Skin of body (tissue), 2 donors: ENCODE measurements around the gene SGMS1. TPM values are rescaled to one million over a fixed set of nuclear protein-coding genes. Genes with fewer than 3 reads are reported as not detected.
"Not testable (repeated sequence)": the region's sequence is repeated elsewhere in the genome, so short reads cannot be mapped to it uniquely, and the experiment has no call there.

Experiments
- DNase-seq: peaks from one replicate; lab custom pipeline; 2025; lab: John Stamatoyannopoulos, UW
- total RNA-seq: library from RNA; depleted of rRNA; stranded (reverse); fragments of >200 nt; gene quantifications from one replicate; pipeline ENCODE4 v1.2.3, GENCODE V29; 2014

Gene SGMS1
- total RNA-seq, 1 donor from 2014 or later: 102 TPM

GRCh38 chr10:50560370-50560769 is 63.4 kb downstream of the SGMS1 start:
- DNase-seq: no peak

DNA sequence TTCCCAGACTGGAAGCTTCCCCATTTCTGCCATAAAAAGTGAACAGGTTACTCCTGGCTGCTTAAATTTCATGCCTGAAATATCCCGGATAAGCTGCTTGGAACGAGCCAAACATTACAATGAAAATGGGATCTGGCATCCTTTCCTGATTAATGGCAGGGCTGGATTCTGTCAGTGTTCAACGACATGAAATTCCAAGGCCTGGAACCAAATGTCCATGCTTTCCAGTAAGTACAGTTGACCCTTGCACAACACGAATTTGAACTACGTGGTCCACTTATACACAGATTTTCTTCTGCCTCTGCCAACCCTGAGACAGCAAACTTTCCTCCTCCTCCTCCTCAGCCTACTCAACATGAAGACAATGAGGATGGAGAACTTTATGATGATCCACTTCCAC is 65.4 kb downstream of the SGMS1 start:
- no peak for DNase-seq

- no peak for DNase-seq
These were observed 66.5 kb downstream of the SGMS1 start for GRCh38 chr10:50557130-50557682.

GRCh38 chr10:50556237-50557120 is 67.3 kb downstream of the SGMS1 start:
- DNase-seq: no peak

DNA sequence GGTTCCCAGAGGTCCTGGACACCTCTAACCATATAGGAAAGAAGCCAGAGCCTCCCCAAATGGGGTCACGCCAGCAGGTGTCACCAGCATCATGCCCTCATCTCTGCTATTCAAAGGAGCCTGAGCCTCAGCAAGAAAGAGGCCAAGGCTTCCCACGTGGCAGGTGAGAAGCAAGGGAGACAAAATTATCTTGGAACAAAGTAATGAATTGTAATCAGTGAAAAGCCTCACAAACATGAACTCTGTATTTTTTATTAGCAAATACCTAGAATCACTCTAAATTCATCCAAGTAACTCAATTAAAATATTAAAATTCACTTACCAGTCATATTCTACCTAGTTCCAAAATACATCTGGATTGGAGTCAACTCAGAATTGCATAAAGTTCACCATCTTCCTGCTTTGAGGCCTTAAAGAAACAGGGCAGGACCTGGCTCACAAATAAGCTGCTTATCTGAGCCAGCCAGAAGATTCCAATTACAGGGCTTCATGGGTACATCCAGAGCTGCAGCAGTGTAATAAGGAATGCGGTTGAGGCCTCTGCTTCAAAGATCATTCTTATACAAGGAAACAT is 68.7 kb downstream of the SGMS1 start:
- DNase-seq: no peak

- no peak for DNase-seq
These were observed 69.3 kb downstream of the SGMS1 start for GRCh38 chr10:50554376-50554994.

- no peak for DNase-seq
These were observed 70.8 kb downstream of the SGMS1 start for GRCh38 chr10:50552771-50553535.

- no peak for DNase-seq
These were observed 71.4 kb downstream of the SGMS1 start for GRCh38 chr10:50552308-50552707.

DNA sequence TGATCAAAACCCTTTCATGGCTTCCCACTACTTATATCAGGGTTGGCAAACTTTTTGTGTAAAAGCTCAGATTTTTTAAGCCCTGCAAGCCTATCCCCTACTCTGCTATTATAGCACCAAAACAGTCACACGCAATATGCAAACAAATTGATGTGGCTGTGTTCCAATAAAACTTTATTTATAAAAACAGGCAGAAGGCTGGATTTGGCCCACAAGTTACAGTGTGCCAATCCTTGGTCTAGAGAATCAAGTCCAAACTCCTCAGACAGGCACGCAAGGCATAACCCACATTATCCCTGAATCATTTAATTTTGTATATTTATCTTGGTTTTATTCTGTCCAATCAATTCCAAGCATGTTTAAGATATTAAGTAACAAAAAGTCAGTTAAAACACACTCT is 71.9 kb downstream of the SGMS1 start:
- DNase-seq: no peak

- no peak for DNase-seq
These were observed 73.4 kb downstream of the SGMS1 start for GRCh38 chr10:50550291-50550839.

DNA sequence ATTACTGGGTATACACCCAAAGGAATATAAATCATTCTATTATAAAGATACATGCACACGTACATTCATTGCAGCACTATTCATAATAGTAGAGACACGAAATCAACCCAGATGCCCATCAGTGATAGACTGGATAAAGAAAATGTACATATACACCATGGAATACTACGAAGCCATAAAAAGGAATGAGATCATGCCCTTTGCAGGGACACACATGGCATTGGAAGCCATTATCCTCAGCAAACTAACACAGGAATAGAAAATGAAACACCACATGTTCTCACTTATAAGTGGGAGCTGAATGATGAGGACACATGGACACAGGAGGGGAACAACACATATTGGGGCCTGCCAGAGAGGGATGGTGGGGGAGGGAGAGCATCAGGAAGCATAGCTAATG is 74.6 kb downstream of the SGMS1 start:
- not testable (repeated sequence) for DNase-seq

GRCh38 chr10:50548481-50548880 is 75.3 kb downstream of the SGMS1 start:
- DNase-seq: not testable (repeated sequence)

- DNase-seq: not testable (repeated sequence)
These were observed 77.5 kb downstream of the SGMS1 start for GRCh38 chr10:50546287-50546686.

DNA sequence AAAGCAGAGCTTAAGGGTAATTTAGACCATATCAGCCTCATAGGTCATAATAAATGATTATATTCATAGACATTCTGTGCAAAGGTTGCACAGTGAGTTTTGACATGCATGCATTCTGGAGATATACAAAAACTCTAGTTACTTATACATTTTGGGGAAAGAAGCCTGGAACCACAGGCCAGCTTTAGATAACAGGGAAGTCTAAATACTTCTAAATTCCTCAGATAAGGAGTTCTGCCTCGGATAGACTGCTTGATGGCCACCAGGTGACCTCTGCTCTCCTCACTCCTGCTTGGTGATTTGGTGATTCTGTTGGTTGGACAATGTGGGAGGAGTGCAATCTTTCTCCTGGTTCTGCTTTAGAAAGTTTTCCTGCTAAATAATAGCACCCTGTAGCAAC is 77.9 kb downstream of the SGMS1 start:
- DNase-seq: no peak

GRCh38 chr10:50544857-50545429 is 78.8 kb downstream of the SGMS1 start:
- no peak for DNase-seq

DNA sequence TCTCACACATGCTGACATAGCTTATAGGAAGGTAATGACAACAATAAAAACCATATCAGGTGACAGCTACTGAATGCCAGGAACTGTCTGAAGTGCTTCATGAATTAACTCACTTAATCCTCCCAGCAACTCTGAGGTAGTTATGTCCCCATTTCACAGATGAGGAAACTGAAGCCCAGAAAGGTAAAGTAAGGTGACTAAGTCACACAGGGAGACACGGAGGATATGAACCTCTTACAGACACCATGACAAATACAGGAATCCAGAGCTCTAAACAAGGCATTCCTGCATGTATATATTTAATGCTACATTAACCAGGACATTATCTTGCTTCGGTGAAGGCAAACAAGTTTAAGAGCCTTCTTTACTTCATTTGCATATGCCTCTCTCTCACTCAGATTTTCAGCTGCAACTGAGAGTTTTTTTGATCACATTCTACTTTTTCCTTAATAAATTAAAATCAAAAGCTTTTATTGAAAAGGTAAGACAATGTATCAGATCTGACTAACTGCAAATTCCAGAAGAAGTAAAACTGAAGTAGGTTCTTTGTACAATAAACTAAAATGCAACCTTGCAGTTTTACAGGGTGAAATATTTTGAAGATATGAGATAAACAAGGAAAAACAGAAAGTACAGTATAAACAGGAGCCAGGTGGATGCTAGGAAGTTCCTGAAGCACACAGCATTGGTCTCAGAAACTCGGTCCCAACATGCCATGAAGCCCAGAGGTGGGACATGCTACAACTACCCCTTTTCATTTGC is 79.5 kb downstream of the SGMS1 start:
- no peak for DNase-seq

DNA sequence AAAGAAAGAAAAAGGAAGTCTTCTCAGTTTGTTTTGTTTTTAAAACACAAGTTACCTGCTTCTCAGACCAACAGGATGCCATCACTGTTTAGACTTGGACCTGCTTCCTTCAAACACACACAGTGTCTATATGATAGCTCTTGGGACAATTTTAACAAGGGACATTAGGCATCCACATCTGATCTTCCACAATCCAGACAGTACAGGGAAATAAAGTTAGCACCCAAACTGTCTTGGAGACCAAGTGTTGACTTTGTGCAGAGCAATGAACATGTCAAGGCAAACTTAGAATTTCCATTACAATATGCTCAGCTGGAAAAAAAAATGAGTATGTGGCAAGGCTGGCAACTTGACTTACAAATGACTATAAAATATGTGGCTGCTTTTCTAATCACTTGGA is 80.9 kb downstream of the SGMS1 start:
- no peak for DNase-seq

DNA sequence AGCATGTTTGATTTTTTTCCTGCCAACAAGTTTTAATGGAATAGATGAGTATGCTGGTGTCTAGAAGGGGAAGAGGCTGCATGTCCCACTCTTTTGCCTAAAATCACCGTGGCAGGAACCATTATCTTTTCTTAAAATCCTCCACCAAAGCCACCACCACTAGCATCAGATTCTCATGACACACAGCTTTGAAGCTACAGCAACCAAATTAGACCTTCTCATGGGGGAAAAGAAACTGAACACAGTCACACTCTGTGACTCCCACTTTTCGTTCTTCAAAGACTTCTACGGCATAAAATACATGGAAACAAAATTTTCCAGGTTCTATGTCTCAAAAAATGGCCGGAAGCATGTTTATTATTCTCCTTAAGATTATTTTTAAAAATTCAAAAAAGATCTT is 81.8 kb downstream of the SGMS1 start:
- DNase-seq: no peak

- no peak for DNase-seq
These were observed 82.4 kb downstream of the SGMS1 start for GRCh38 chr10:50541317-50541716.

DNA sequence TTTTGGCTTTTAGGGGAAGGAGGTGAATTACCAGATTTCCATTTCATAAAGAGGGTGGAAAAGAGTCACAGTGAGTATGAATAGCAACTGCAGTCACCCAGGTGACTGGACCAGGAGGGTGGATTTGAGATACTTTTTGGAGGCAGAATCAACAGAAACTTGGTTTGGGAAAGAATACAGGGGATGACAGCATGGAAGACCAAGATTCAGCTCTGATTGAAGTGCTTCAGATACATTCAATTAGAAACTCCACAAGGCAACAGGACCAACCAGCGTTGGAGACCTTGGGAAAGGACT is 83.0 kb downstream of the SGMS1 start:
- DNase-seq: no peak
